Mesenchymal stem cell (in vitro differentiated cells and primary cell): ENCODE data around the gene OR3A1.
"Not testable (repeated sequence)": the region's sequence is repeated elsewhere in the genome, so short reads cannot be mapped to it uniquely, and the experiment has no call there.

ENCODE experiments used
- DNase-seq: peaks from one replicate; pipeline ENCODE4 v3.0.0-alpha.2; 2013
- H2AFZ ChIP-seq: one replicate; pipeline ENCODE4 v1.6.1; 2013; ENCODE audit warnings: low read depth, mild to moderate bottlenecking, control low read depth, inconsistent platforms, low read length, moderate library complexity
- H2AK5ac ChIP-seq: 2 replicates; pipeline ENCODE4 v1.6.1; 2013; ENCODE audit warnings: low read length, moderate library complexity, mild to moderate bottlenecking, inconsistent platforms; ENCODE audit not compliant: severe bottlenecking
- H2BK120ac ChIP-seq: one replicate; pipeline ENCODE4 v1.6.1; 2013; ENCODE audit warnings: low read depth, mild to moderate bottlenecking, inconsistent platforms, low read length, moderate library complexity
- H2BK12ac ChIP-seq, 2 experiments: one replicate each; pipeline ENCODE4 v1.6.1; 2013; ENCODE audit warnings: inconsistent platforms in 2 of 2, low read length in 2 of 2, mild to moderate bottlenecking in 2 of 2, moderate library complexity in 2 of 2, control low read depth in 1 of 2
- H2BK15ac ChIP-seq: one replicate; pipeline ENCODE4 v1.6.1; 2013; ENCODE audit warnings: mild to moderate bottlenecking, low read depth, inconsistent platforms; ENCODE audit not compliant: poor library complexity, severe bottlenecking
- H2BK5ac ChIP-seq: 2 replicates; pipeline ENCODE4 v1.6.1; 2013; ENCODE audit warnings: low read depth, mild to moderate bottlenecking, low read length, control low read depth, inconsistent platforms; ENCODE audit not compliant: poor library complexity, severe bottlenecking
- H3K14ac ChIP-seq, 2 experiments: one replicate each; pipeline ENCODE4 v1.6.1; 2013; ENCODE audit warnings: inconsistent platforms in 2 of 2, low read length in 2 of 2, control low read depth in 1 of 2, mild to moderate bottlenecking in 1 of 2, moderate library complexity in 1 of 2
- H3K18ac ChIP-seq, 2 experiments: one replicate each; pipeline ENCODE4 v1.6.1; 2013; ENCODE audit warnings: inconsistent platforms in 2 of 2, low read length in 2 of 2, control low read depth in 1 of 2, low read depth in 1 of 2, mild to moderate bottlenecking in 1 of 2
- H3K23ac ChIP-seq, 2 experiments: one replicate each; pipeline ENCODE4 v1.6.1; 2013; ENCODE audit warnings: inconsistent platforms in 2 of 2, low read length in 2 of 2, mild to moderate bottlenecking in 2 of 2, moderate library complexity in 2 of 2, control low read depth in 1 of 2
- H3K27ac ChIP-seq: 2 replicates; pipeline ENCODE4 v1.5.1; 2013; ENCODE audit warnings: mild to moderate bottlenecking, moderate library complexity, low read length, control low read depth, inconsistent platforms; ENCODE audit not compliant: poor library complexity, severe bottlenecking
- H3K27me3 ChIP-seq, 2 experiments: 2 replicates each; pipeline versions ENCODE4 v1.6.1 to v1.7.0; 2013; ENCODE audit warnings: low read length in 2 of 2, mild to moderate bottlenecking in 2 of 2, moderate library complexity in 2 of 2, control low read depth in 1 of 2, inconsistent platforms in 1 of 2; ENCODE audit not compliant: control insufficient read depth in 1 of 2, insufficient read depth in 1 of 2
- H3K36me3 ChIP-seq, 2 experiments: 2 replicates each; pipeline versions ENCODE4 v1.6.1 to v1.7.0; 2013; ENCODE audit warnings: low read length in 2 of 2, control low read depth in 1 of 2, inconsistent platforms in 1 of 2, low read depth in 1 of 2, mild to moderate bottlenecking in 1 of 2; ENCODE audit not compliant: insufficient read depth in 2 of 2, control insufficient read depth in 1 of 2
- H3K4ac ChIP-seq, 2 experiments: one replicate each; pipeline ENCODE4 v1.6.1; 2013; ENCODE audit warnings: inconsistent platforms in 2 of 2, low read length in 2 of 2, mild to moderate bottlenecking in 2 of 2, moderate library complexity in 2 of 2, control low read depth in 1 of 2, low read depth in 1 of 2
- H3K4me1 ChIP-seq: 2 replicates; pipeline ENCODE4 v1.6.1; 2013; ENCODE audit warnings: low read depth, low read length, control low read depth; ENCODE audit not compliant: control insufficient read depth, insufficient read depth
- H3K4me2 ChIP-seq: 2 replicates; pipeline ENCODE4 v1.6.1; 2013; ENCODE audit warnings: low read length, mild to moderate bottlenecking, inconsistent platforms; ENCODE audit not compliant: poor library complexity, severe bottlenecking
- H3K4me3 ChIP-seq, 2 experiments: 2 replicates each; pipeline versions ENCODE4 v1.5.1 to v1.7.0; 2013; ENCODE audit warnings: low read length in 2 of 2, mild to moderate bottlenecking in 2 of 2, control low read depth in 1 of 2, low read depth in 1 of 2; ENCODE audit not compliant: insufficient read depth in 1 of 2
- H3K79me1 ChIP-seq: replicated peaks from 2 replicates; pipeline ENCODE4 v1.6.1; 2013; ENCODE audit warnings: mild to moderate bottlenecking, control low read depth, low read length, inconsistent platforms; ENCODE audit not compliant: poor library complexity, severe bottlenecking
- H3K9ac ChIP-seq: 2 replicates; pipeline ENCODE4 v1.7.0; 2013; ENCODE audit warnings: mild to moderate bottlenecking, low read length, moderate library complexity
- H3K9me3 ChIP-seq: 2 replicates; pipeline ENCODE4 v1.7.0; 2013; ENCODE audit warnings: mild to moderate bottlenecking, low read length; ENCODE audit not compliant: control insufficient read depth
- H4K8ac ChIP-seq: one replicate; pipeline ENCODE4 v1.6.1; 2013; ENCODE audit warnings: inconsistent platforms, mild to moderate bottlenecking, low read length, moderate library complexity
- H4K91ac ChIP-seq: one replicate; pipeline ENCODE4 v1.6.1; 2013; ENCODE audit warnings: mild to moderate bottlenecking, low read length, inconsistent platforms
- WGBS: methylation state at CpG from one replicate; pipeline ENCODE4 v1.1.7; 2013; ENCODE audit warnings: mixed read lengths; 5-methylcytosine and 5-hydroxymethylcytosine counted together

The OR3A1 gene

DNA sequence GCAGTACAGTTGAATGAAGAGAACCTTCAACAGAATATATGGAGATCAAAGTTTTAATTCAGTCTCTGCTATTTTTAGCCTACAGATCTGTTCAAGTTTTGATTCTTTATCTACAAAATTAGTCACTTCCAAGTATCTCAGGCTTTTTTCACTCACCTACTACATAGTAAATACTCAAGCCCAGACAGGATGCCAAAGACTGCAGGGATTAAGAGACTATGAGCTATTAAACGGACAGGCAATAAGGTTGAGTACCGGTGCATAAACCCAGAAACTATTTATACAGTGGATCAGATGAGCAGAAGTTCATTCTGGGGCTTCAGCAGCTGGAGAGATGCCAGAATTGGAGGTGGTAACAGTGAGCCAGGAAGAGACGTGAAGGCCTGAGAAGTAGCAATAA is 18.7 kb upstream of the OR3A1 start:
- Histone ChIP-seq H3K4me3 (no peak overlapping the region), H2AK5ac (no peak overlapping the region), H3K27ac (no peak overlapping the region), H2BK15ac (no peak overlapping the region), H3K14ac (no peak overlapping the region), H2BK120ac (no peak overlapping the region), H3K23ac (no peak overlapping the region), H3K18ac (no peak overlapping the region), H3K27me3 (no peaks in the 10 kb centered on the region), H4K8ac (no peak overlapping the region), H3K4me1 (no peaks in the 10 kb centered on the region), H3K9me3 (no peaks in the 10 kb centered on the region), H3K4ac (no peak overlapping the region), H2AFZ (no peak overlapping the region), H2BK12ac (no peak overlapping the region), H3K9ac (no peak overlapping the region), H3K4me2 (no peak overlapping the region), H3K79me1 (no peaks in the 10 kb centered on the region), H2BK5ac (no peak overlapping the region), H4K91ac (no peak overlapping the region), H3K36me3 (no peaks in the 10 kb centered on the region)
- whole genome bisulfite sequencing = 66% methylated on average over 3 of the region's 3 CpGs
- no peak for DNase-seq

DNA sequence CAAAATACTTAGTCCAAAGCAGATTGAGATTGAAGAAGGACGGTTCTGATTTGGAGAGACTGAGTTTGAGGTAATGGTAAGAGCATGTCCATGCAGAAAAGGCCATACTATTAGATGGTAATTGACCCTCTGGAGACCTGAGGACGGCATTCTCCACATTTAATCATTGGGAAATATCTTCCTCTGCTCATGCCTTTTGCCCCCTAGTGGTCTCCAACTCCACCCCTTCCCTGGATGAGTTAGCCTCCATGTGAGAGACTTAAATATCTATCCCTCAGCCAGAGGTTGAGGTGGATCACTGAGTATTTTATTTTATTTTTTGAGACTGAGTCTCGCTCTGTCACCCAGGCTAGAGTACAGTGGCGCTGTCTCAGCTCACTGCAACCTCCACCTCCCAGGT is 10.4 kb upstream of the OR3A1 start:
- DNase-seq = no peak
- Histone ChIP-seq H4K91ac (no peak overlapping the region), H3K9ac (no peak overlapping the region), H3K4me1 (no peaks in the 10 kb centered on the region), H2BK15ac (no peak overlapping the region), H3K4me3 (no peak overlapping the region), H3K14ac (no peak overlapping the region), H3K23ac (no peak overlapping the region), H2AFZ (no peak overlapping the region), H3K27me3 (no peaks in the 10 kb centered on the region), H3K79me1 (no peaks in the 10 kb centered on the region), H3K4ac (no peak overlapping the region), H4K8ac (no peak overlapping the region), H2BK12ac (no peak overlapping the region), H3K36me3 (no peaks in the 10 kb centered on the region), H2BK120ac (no peak overlapping the region), H3K9me3 (no peaks in the 10 kb centered on the region), H3K4me2 (no peak overlapping the region), H3K27ac (no peak overlapping the region), H3K18ac (no peak overlapping the region), H2BK5ac (no peak overlapping the region), H2AK5ac (no peak overlapping the region)
- 51% methylated on average over 4 of the region's 4 CpGs for WGBS

DNA sequence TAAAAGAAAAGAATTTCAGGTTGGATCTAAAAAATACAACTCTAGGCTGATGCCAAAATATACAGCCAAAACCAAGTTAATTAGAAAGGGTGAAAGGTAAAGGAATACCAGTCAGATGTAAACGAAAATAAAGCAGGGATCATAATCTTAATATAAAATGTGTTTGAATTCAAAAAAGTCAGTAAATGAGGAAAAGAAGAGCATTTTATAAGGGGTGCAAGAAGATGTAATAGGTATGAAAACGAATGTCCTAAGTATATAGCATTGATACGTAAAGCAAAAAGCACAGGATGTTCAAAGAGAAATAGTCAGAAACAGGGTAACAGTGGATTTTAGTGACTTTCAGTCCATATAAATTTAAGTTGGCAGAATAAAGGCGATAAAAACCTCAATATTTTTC is 2.5 kb downstream of the OR3A1 start:
- no peak overlapping the region for H3K27ac ChIP-seq
- no peak overlapping the region for H3K18ac ChIP-seq
- no peak overlapping the region for H3K23ac ChIP-seq
- peaks cover 3% of the 10 kb centered on the region for H3K9me3 ChIP-seq
- H3K36me3 ChIP-seq = no peaks in the 10 kb centered on the region
- DNase-seq = no peak
- no peak overlapping the region for H2AK5ac ChIP-seq
- no peak overlapping the region for H2BK12ac ChIP-seq
- H3K4me3 ChIP-seq = no peak overlapping the region
- H3K27me3 ChIP-seq = no peaks in the 10 kb centered on the region
- no peak overlapping the region for H3K14ac ChIP-seq
- no peak overlapping the region for H4K8ac ChIP-seq
- H3K4ac ChIP-seq = no peak overlapping the region
- H3K79me1 ChIP-seq = no peaks in the 10 kb centered on the region
- H2AFZ ChIP-seq = no peak overlapping the region
- H2BK120ac ChIP-seq = no peak overlapping the region
- H3K4me1 ChIP-seq = no peaks in the 10 kb centered on the region
- no peak overlapping the region for H4K91ac ChIP-seq
- H2BK15ac ChIP-seq = no peak overlapping the region
- H3K4me2 ChIP-seq = no peak overlapping the region
- H2BK5ac ChIP-seq = no peak overlapping the region
- 45% methylated on average over 4 of the region's 4 CpGs for WGBS
- no peak overlapping the region for H3K9ac ChIP-seq

DNA sequence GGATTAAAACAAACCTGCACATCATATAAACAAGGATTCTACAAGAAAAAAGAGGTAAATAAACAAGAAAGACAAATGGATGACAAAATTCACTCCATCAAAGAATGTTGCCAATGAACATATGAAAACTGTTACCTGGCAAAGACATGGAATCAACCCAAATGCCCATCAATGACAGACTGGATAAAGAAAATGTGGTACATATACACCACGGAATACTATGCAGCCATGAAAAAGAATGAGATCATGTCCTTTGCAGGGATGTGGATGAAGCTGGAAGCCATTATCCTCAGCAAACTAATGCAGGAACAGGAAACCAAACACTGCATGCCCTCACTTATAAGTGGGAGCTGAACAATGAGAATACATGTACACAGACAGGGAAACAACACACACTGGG is 4.6 kb downstream of the OR3A1 start:
- not testable (repeated sequence) for H3K36me3 ChIP-seq, H2BK12ac ChIP-seq, H3K4ac ChIP-seq, H4K8ac ChIP-seq, H2AFZ ChIP-seq, H3K79me1 ChIP-seq, H2AK5ac ChIP-seq, H2BK5ac ChIP-seq, H3K4me3 ChIP-seq, H3K9me3 ChIP-seq, H3K23ac ChIP-seq, H2BK15ac ChIP-seq, DNase-seq, H4K91ac ChIP-seq, H3K27ac ChIP-seq, H3K14ac ChIP-seq, H2BK120ac ChIP-seq, H3K18ac ChIP-seq, H3K9ac ChIP-seq, H3K4me2 ChIP-seq, H3K4me1 ChIP-seq, H3K27me3 ChIP-seq
- 63% methylated on average over 1 of the region's 1 CpG for WGBS
